Panc1 (cell line): ENCODE results near the gene LRFN2. TPM values are rescaled to one million over a fixed set of nuclear protein-coding genes. Genes with fewer than 3 reads are reported as not detected.

Experiments
- ATAC-seq: fragments of 200-7000 bp; cut with Tn5 transposase; 2 replicates; pipeline ENCODE4 v1.9.1; 2020; ENCODE audit warnings: mild to moderate bottlenecking, moderate library complexity
- BruUV-seq: library from RNA; stranded (reverse); fragments of 400-500 nt; replicated peaks from 2 replicates; lab custom pipeline; 2021; lab: Mats Ljungman, UMichigan
- CTCF ChIA-PET: fragments of 300-600 bp; sonication (Branson Sonifier 250); formaldehyde crosslinking; loops from one replicate; lab custom pipeline; 2022; ENCODE audit warnings: antibody characterized with exemption; lab: Charles Lee
- POLR2A ChIA-PET: fragments of 300-600 bp; sonication (Branson Sonifier 250); formaldehyde crosslinking; loops from one replicate; lab custom pipeline; 2022; ENCODE audit warnings: antibody characterized with exemption; lab: Charles Lee
- DNase-seq: peaks from one replicate; pipeline ENCODE4 v3.0.0-alpha.2; 2010; ENCODE audit warnings: low read depth, low spot score
- H3K27ac ChIP-seq: 2 replicates; pipeline ENCODE4 v1.5.1; 2011; ENCODE audit warnings: mild to moderate bottlenecking, low read length, inconsistent platforms
- H3K27me3 ChIP-seq: fragments of 200-500 bp; sonication (Bioruptor generic); 2 replicates; pipeline ENCODE4 v1.6.0; 2014; ENCODE audit warnings: low read length, inconsistent platforms; ENCODE audit not compliant: control insufficient read depth, insufficient read depth
- H3K36me3 ChIP-seq: fragments of 200-500 bp; sonication (Bioruptor generic); 2 replicates; pipeline ENCODE4 v1.5.1; 2014; ENCODE audit warnings: inconsistent platforms, mild to moderate bottlenecking, low read length, moderate library complexity; ENCODE audit not compliant: control insufficient read depth, insufficient read depth
- H3K4me1 ChIP-seq: 2 replicates; pipeline ENCODE4 v1.5.1; 2011; ENCODE audit warnings: inconsistent platforms, mild to moderate bottlenecking, low read length, moderate library complexity; ENCODE audit not compliant: control insufficient read depth, insufficient read depth
- H3K4me3 ChIP-seq, 2 experiments: 2 replicates each; pipeline ENCODE4 v1.5.1; 2011 to 2012; ENCODE audit warnings: low read depth in 2 of 2, low read length in 2 of 2, mild to moderate bottlenecking in 2 of 2, inconsistent platforms in 1 of 2, moderate library complexity in 1 of 2
- H3K9me3 ChIP-seq: fragments of 200-500 bp; sonication (Bioruptor generic); 2 replicates; pipeline ENCODE4 v1.5.1; 2014; ENCODE audit warnings: low read depth, mild to moderate bottlenecking, inconsistent platforms, low read length, moderate library complexity; ENCODE audit not compliant: control insufficient read depth, insufficient read depth
- CTCF ChIP-seq: fragments of 450-650 bp; IDR thresholded peaks from 2 replicates; pipeline ENCODE4 v1.5.1; 2017; ENCODE audit warnings: mild to moderate bottlenecking
- POLR2AphosphoS5 ChIP-seq: IDR thresholded peaks from 2 replicates; pipeline ENCODE4 v1.6.1; 2012; ENCODE audit warnings: mild to moderate bottlenecking, low read depth, low read length, moderate library complexity
- REST ChIP-seq, 2 experiments: IDR thresholded peaks; 2 replicates each; pipeline ENCODE4 v1.6.1; 2011 to 2012; ENCODE audit warnings: low read depth in 2 of 2, control low read depth in 1 of 2, low read length in 1 of 2, mild to moderate bottlenecking in 1 of 2, moderate library complexity in 1 of 2; ENCODE audit not compliant: insufficient read depth in 1 of 2
- SIN3A ChIP-seq: IDR thresholded peaks from 2 replicates; pipeline ENCODE4 v1.6.1; 2012; ENCODE audit warnings: low read depth, mild to moderate bottlenecking, low read length, moderate library complexity, borderline replicate concordance; ENCODE audit not compliant: insufficient read depth
- TCF7L2 ChIP-seq: IDR thresholded peaks from 2 replicates; pipeline ENCODE4 v1.6.1; 2011; ENCODE audit warnings: mild to moderate bottlenecking, low read depth, low read length, inconsistent platforms
- in situ Hi-C: cut with HindIII; loops from 2 replicates; pipeline ENCODE4 v1.10.0; 2016; ENCODE audit warnings: low sequenced_read_pairs, low pct_unique_long_range_greater_than_20kb
- intact Hi-C: fragments of 100-400 bp; cut with micrococcal nuclease; formaldehyde crosslinking; loops from one replicate; pipeline ENCODE4 v1.10.0; 2022; ENCODE audit not compliant: unreplicated experiment
- total RNA-seq: library from RNA; stranded (reverse); gene quantifications from one replicate; pipeline ENCODE4 v1.2.1, GENCODE V29; 2021; ENCODE audit not compliant: unreplicated experiment

LRFN2 gene
- total RNA-seq, 1 experiment from 2014 or later = 0.05 TPM

- intact Hi-C loops = no loop called here
- Histone ChIP-seq H3K27me3 (peaks cover 2% of the 10 kb centered on the region; the same call in 1 of the 2 replicates), H3K27ac (no peak overlapping the region), H3K4me1 (no peaks in the 10 kb centered on the region), H3K9me3 (no peaks in the 10 kb centered on the region), H3K4me3 (no peak overlapping the region), H3K36me3 (no peaks in the 10 kb centered on the region)
- CTCF ChIA-PET = no interaction called here
- no peak for TF ChIP-seq CTCF
- no peak for TF ChIP-seq SIN3A
- no peak for TF ChIP-seq TCF7L2
- TF ChIP-seq REST (IDR thresholded peaks at IDR 0.05; ENCODE audit: insufficient read depth in 1 of 2, low read depth in 2 of 2, low read length in 1 of 2) = no peak
- TF ChIP-seq POLR2AphosphoS5 = no peak
- ATAC-seq (no peak), DNase-seq (no peak)
- POLR2A ChIA-PET = no interaction called here
- no TSS peak for BruUV-seq
- in situ Hi-C loops = no loop called here
Observed at GRCh38 chr6:40631744-40632143, 44.6 kb upstream of the LRFN2 start.

- POLR2A ChIA-PET = interaction anchor here (0.6 to 0.7 kb wide), 2 partner anchors 218 to 222 kb away, joined by 3 to 4 read pairs; no protein-coding TSS in a partner anchor
- CTCF ChIA-PET = no interaction called here
- Histone ChIP-seq H3K4me3 (no peak overlapping the region), H3K36me3 (no peaks in the 10 kb centered on the region), H3K27me3 (peaks cover 2% of the 10 kb centered on the region; the same call in 1 of the 2 replicates), H3K27ac (no peak overlapping the region), H3K9me3 (no peaks in the 10 kb centered on the region), H3K4me1 (no peaks in the 10 kb centered on the region)
- no peak for DNase-seq
- intact Hi-C loops (no loop called here), in situ Hi-C loops (no loop called here)
- no TSS peak for BruUV-seq
- no peak for ATAC-seq
- no peak for TF ChIP-seq REST (IDR thresholded peaks at IDR 0.05; ENCODE audit: insufficient read depth in 1 of 2, low read depth in 2 of 2, low read length in 1 of 2)
- TF ChIP-seq CTCF = no peak
- TF ChIP-seq SIN3A = no peak
- no peak for TF ChIP-seq TCF7L2
- no peak for TF ChIP-seq POLR2AphosphoS5
Observed at GRCh38 chr6:40630488-40630887, 43.3 kb upstream of the LRFN2 start.
